ENCODE results near the gene LDLRAD3.

DNA sequence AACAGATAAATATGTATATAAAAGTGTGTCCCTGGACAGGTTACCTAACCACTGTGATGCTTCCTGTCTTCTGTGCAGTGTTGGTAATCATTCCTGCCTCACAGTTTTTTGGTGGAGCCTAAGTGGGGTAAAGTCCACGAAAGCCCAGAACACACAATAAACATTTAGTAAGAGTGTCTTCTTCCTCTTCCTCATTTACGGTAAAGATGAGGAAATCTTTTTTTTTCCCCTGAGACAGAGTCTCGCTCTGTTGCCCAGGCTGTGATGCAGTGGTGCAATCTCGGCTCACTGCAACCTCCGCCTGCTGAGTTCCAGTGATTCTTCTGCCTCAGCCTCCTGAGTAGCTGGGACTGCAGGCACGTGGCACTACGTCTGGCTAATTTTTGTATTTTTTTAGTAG is 117.1 kb downstream of the LDLRAD3 start:
- no peak for TF ChIP-seq CTCF (IDR thresholded peaks at IDR 0.05)
- no peak for TF ChIP-seq POLR2A (IDR thresholded peaks at IDR 0.05)

Data from adrenal gland (tissue), 5 donors.